HepG2 (cell line): ENCODE results near the gene MXRA8. TPM values are rescaled to one million over a fixed set of nuclear protein-coding genes. Genes with fewer than 3 reads are reported as not detected.

ENCODE experiments used
- ARID4A ChIP-seq: sonication (generic); formaldehyde crosslinking; IDR thresholded peaks from 2 replicates; pipeline ENCODE4 v1.5.0; 2020; ENCODE audit warnings: mild to moderate bottlenecking, missing genetic modification reagents, borderline replicate concordance
- FOXP4 ChIP-seq: sonication (generic); formaldehyde crosslinking; IDR thresholded peaks from 2 replicates; pipeline ENCODE4 v1.4.0; 2020; ENCODE audit warnings: missing genetic modification reagents
- HNRNPUL1 ChIP-seq: fragments of 200-400 bp; formaldehyde crosslinking; IDR thresholded peaks from 2 replicates; pipeline ENCODE4 v1.6.1; 2017; ENCODE audit warnings: low read depth, mild to moderate bottlenecking, low read length, moderate library complexity
- HOMEZ ChIP-seq: IDR thresholded peaks from 2 replicates; pipeline ENCODE4 v1.6.1; 2016; ENCODE audit warnings: low read depth
- MXD3 ChIP-seq: IDR thresholded peaks from 2 replicates; pipeline ENCODE4 v1.6.1; 2016; ENCODE audit warnings: mild to moderate bottlenecking, missing biosample characterization, missing genetic modification reagents
- NCOA1 ChIP-seq: sonication (generic); formaldehyde crosslinking; IDR thresholded peaks from 2 replicates; pipeline ENCODE4 v1.9.0; 2021; ENCODE audit warnings: missing genetic modification reagents
- NR2F2 ChIP-seq: IDR thresholded peaks from 2 replicates; pipeline ENCODE4 v1.6.1; 2012; ENCODE audit warnings: low read depth, inconsistent platforms, borderline replicate concordance
- POLR2G ChIP-seq: fragments of 200-400 bp; formaldehyde crosslinking; IDR thresholded peaks from 2 replicates; pipeline ENCODE4 v1.6.1; 2018; ENCODE audit warnings: mild to moderate bottlenecking, low read depth, low read length, moderate library complexity
- THRA ChIP-seq: sonication (generic); formaldehyde crosslinking; IDR thresholded peaks from 2 replicates; pipeline ENCODE4 v1.4.0; 2020; ENCODE audit warnings: missing genetic modification reagents, borderline replicate concordance
- ZBTB3 ChIP-seq: sonication (generic); formaldehyde crosslinking; IDR thresholded peaks from 2 replicates; pipeline ENCODE4 v1.4.0; 2020; ENCODE audit warnings: low read depth, mild to moderate bottlenecking, moderate library complexity, missing genetic modification reagents, borderline replicate concordance
- ZBTB44 ChIP-seq: sonication (generic); formaldehyde crosslinking; IDR thresholded peaks from 2 replicates; pipeline ENCODE4 v1.4.0; 2020; ENCODE audit warnings: missing genetic modification reagents
- ZNF143 ChIP-seq: sonication (generic); formaldehyde crosslinking; IDR thresholded peaks from 2 replicates; pipeline ENCODE4 v1.4.0; 2020; ENCODE audit warnings: missing genetic modification reagents
- ZNF296 ChIP-seq: sonication (generic); formaldehyde crosslinking; conservative IDR thresholded peaks from 2 replicates; pipeline ENCODE4 v1.5.0; 2020; ENCODE audit warnings: mild to moderate bottlenecking, missing genetic modification reagents
- ZNF343 ChIP-seq: sonication (generic); formaldehyde crosslinking; IDR thresholded peaks from 2 replicates; pipeline ENCODE4 v1.4.0; 2020; ENCODE audit warnings: mild to moderate bottlenecking, missing genetic modification reagents
- ZNF510 ChIP-seq: sonication (generic); formaldehyde crosslinking; IDR thresholded peaks from 2 replicates; pipeline ENCODE4 v1.4.0; 2020; ENCODE audit warnings: low read depth, mild to moderate bottlenecking, missing genetic modification reagents
- ZNF547 ChIP-seq: sonication (generic); formaldehyde crosslinking; IDR thresholded peaks from 2 replicates; pipeline ENCODE4 v1.5.1; 2020; ENCODE audit warnings: mild to moderate bottlenecking, missing genetic modification reagents
- ZNF598 ChIP-seq: sonication (generic); formaldehyde crosslinking; IDR thresholded peaks from 2 replicates; pipeline ENCODE4 v1.5.1; 2020; ENCODE audit warnings: mild to moderate bottlenecking, missing genetic modification reagents, borderline replicate concordance
- ZNF792 ChIP-seq: IDR thresholded peaks from 2 replicates; pipeline ENCODE4 v1.6.1; 2016
- polyA plus RNA-seq, 8 experiments: library from polyadenylated mRNA; depleted of rRNA in 3 of 8; stranded (reverse) in 7 of 8; unstranded in 1 of 8; fragments of >200 nt; fragmentation: Illumina TruSeq in 4 of 8; extraction: Trizol in 4 of 8; gene quantifications; 2 replicates each; pipeline versions ENCODE4 v1.2.1 to v1.2.3, GENCODE V29; 2011 to 2016; ENCODE audit warnings: low read depth in 4 of 8, missing spikeins in 1 of 8, mixed read lengths in 1 of 8; ENCODE audit not compliant: insufficient read depth in 1 of 8
- total RNA-seq, 5 experiments: library from RNA; depleted of rRNA; stranded (reverse); fragments of >200 nt; fragmentation: Illumina TruSeq; extraction: Trizol; gene quantifications; 2 replicates each; pipeline ENCODE4 v1.2.3, GENCODE V29; 2016; ENCODE audit warnings: low read depth in 1 of 5

The MXRA8 gene
- total and polyA plus RNA-seq, 2 of the 13 experiments (the other 11 are each of a cell fraction or from before 2014, with no cell fraction given) = 19.8 to 44.8 TPM

GRCh38 chr1:1306661-1307260 lies 51.6 kb downstream of the MXRA8 start (continued):
- TF ChIP-seq THRA (CRISPR knock-in tag) (no peak), ZNF598 (CRISPR knock-in tag) (0 out of 2 replicates have a peak, but pooled peaks have one; percentile 68), POLR2G (0 out of 2 replicates have a peak, but pooled peaks have one; percentile 27), ZNF792 (no peak), ZNF547 (CRISPR knock-in tag) (no peak), ZNF296 (0 out of 2 replicates have a peak, but pooled peaks have one; percentile 30), NCOA1 (CRISPR knock-in tag) (no peak; the same call in 1 of the 2 replicates), ZBTB3 (CRISPR knock-in tag) (no peak), ZBTB44 (no peak), HNRNPUL1 (no peak), ZNF343 (CRISPR knock-in tag) (no peak), HOMEZ (CRISPR knock-in tag) (no peak), ZNF143 (CRISPR knock-in tag) (peak; percentile 53; the same call in 1 of the 2 replicates), ZNF510 (CRISPR knock-in tag) (no peak), ARID4A (CRISPR knock-in tag) (peak; percentile 85; the same call in 1 of the 2 replicates), NR2F2 (no peak), MXD3 (CRISPR knock-in tag) (peak; percentile 44; the same call in 1 of the 2 replicates), FOXP4 (CRISPR knock-in tag) (peak; percentile 30; the same call in 1 of the 2 replicates)
